GM21619 (cell line): ENCODE data around the gene RPL38.

ENCODE experiments used
- ATAC-seq: cut with Tn5 transposase; IDR thresholded peaks from one replicate; pipeline ENCODE4 v1.9.1; 2021; ENCODE audit not compliant: unreplicated experiment

Gene RPL38

DNA sequence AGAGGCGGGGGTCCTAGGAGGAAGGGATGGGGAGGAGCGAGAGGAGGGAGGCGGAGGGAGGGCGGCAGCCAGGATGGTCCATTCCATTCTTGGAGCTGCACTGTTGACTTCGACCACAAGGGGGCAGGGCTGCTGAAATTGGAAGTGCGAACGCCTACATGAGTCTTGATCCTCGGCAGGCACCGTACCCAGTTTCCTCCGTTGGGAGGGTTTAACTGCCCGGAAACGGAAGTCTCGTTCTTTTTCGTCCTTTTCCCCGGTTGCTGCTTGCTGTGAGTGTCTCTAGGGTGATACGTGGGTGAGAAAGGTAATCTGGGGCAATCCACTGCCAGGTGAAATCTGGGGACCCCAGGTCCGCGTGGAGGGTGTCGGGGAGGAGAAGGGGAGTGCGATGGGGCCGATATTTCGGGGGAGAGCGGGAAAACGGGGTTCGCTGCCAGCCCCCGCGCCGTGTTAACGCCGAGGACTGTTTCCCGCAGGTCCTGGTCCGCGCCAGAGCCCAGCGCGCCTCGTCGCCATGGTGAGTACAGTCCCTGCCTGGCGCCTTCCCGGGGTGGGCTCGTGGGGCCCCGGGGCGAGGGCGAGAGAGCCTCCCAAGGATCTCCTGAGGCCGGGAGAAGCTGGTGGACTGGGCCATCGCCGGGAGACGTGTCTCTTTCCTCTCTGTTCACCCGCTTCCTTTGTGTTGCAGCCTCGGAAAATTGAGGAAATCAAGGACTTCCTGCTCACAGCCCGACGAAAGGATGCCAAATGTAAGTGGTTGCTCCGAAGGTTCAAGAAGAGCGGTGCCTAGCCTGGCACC, at the start of gene RPL38:
TSS of gene RPL38 (plus strand) at position 240 of the 802 bp plus-strand sequence. CDS start at position 518, 278 bp downstream.
- ATAC-seq = peak; percentile 71

DNA sequence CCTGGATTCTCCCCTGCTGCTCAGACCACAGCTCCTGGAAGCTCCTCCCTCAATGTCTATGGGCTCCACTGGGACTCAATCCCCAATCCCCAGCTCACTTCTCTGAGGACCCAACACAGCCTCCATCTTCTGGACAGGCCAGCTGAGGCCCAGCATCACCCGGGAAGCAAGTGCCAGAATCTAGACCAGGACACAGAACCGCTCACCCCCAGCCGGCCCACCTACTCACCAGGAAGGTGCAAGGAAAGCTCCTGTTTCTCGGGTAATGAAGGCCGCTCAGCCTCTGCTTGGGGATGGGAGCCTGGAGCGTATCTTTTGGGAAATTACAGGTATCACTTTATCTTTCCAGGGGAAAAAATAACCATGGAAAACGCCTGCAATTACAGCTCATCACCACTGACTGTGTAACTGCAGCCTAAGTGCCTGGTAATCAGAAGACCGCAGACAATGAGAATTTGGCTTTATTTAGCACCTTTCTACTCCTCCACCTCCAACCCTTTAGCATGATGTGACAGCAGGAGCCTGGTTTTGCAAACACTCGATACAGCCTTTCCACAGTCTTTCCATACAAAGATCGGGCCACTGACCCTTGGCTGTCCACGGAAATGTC, 49.6 kb upstream of the RPL38 start:
- no peak for ATAC-seq

DNA sequence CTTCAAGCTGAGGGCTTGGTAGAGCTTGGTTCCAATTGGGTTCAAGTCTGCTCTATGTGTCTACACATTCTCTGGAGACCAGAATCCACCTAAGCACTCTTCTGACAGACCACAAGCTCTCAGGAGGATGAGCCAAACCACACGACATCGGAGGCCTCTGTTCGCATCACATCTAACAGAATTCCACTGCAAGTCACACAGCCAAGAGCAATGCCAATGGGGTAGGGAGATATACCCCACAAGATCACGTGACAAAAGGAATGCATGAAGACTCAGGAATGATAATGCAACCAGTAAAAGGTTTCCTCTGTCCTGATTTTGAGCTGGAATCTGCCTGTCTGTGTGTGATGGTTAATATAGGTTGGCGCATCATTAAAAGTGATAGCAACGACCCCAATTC, 46.6 kb upstream of the RPL38 start:
- no peak for ATAC-seq

DNA sequence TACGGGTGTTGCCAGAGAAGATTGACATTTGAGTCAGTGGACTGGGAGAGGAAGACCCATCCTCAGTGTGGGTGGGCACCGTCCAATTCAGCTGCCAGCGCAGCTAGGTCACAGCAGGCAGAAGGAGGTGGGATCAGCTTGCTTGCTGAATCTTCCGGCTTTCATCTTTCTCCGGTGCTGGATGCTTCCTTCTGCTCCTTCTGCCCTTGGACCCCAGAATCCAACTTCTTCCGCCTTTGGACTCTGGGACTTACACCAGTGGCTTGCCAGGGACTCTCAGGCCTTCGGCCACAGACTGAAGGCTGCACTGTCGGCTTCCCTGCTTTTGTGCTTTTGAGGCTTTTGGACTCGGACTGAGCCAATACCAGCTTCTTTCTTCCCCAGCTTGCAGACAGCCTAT, 46.1 kb upstream of the RPL38 start:
- no peak for ATAC-seq

DNA sequence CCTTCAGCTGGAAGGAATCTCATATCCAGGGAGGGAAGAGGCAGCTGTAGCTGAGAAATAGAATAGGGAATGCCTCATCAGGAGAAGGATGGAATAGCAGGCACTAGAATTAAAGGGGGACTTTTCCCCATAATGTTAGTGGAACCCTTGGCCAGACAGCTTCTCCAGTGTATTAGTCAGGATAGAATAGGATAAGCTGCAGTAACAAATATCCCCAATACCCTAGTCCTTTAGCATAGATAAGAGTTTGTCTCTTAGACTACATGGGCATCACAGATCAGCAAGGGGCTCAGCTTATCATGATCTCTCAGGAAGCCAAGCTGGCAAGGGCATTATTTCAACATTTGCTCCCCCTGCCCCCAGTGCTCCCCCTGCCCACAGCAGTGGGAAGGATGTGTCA, 44.7 kb upstream of the RPL38 start:
- no peak for ATAC-seq

DNA sequence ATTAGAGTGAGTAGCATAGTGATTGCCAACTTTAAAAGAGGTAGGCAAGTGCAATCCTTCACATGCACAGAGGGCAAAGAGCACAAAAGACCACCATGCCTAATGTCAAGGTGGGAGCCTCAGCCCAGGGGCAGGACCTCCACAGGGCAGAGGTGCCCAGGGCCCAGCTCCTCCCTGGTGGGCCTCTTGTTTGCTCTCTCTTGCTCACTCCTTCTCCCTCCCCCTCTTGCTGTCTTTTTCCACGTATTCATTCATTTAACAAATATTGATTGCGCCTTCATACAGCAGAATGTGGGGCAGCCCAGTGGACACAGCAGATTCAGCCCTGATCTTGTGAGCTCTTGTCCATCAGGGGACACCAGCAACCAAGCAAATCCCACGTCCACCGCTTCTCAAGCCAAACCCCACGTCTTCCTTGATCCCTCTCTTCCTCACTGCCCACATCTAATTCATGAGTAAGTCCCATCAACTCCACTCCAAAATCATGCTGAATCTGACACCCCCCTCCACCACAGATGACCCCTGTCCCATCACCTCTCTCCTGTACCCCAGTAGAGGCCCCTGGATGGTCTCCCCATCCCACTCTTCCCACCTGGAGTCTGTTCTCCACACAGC, 44.1 kb upstream of the RPL38 start:
- ATAC-seq = no peak

DNA sequence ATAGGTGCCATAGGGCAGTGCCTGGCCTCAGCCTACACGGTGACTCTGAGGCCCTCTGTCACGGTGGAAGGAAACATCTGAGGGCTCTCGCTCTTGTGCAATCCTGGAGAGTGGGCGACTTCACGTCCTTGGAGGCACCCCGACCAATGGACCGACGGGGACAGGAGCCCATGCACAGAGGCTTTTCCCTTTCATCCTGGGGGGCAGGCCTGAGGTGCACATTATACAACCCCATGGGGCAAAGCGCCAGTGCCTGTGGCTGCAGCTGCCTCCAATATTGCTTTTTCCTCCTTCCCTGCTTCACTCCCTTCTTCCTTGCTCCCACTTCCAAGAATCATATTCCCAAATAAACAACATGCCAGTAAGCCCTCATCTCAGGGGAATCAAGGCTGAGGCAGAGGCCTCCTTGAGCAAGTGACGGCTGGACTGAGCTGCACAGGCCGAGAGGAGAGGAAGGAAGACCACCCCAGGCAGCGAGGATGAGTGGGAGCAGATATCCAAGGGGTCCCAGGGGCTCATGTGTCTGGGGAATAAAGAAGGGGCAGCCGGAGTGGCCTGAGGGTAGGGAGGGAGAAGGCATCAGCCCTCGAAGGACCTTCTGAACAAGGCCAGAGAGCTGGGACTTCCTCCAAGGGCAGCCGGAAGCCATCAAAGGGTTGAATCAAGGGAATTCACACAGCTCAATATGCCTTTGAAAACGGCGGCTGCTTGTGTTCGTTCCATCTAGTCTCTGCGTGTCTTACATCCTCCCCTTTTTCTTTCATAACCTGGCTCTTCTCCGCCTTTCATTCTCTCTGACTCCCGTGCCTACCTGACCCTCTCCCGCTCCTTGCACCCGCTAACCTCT, 42.6 kb upstream of the RPL38 start:
- no peak for ATAC-seq

DNA sequence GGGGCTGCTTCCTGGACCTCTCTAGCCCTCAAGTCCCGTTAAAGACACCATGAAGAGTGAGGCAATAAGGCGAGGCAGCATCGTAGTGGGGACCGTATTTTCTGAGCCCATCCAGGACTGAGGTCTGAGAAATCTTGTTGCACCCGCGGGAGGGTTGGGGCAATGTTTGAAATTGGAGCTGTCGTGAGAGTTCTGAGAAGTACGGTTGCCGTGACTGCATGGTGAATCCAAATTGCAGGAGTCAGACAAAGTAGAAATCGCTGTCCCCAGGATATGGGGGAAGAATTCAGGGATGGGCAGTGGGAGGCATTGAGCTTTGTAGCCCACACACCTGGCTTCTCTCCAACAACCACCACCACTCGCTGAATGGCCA, 42.0 kb upstream of the RPL38 start:
- ATAC-seq = no peak

DNA sequence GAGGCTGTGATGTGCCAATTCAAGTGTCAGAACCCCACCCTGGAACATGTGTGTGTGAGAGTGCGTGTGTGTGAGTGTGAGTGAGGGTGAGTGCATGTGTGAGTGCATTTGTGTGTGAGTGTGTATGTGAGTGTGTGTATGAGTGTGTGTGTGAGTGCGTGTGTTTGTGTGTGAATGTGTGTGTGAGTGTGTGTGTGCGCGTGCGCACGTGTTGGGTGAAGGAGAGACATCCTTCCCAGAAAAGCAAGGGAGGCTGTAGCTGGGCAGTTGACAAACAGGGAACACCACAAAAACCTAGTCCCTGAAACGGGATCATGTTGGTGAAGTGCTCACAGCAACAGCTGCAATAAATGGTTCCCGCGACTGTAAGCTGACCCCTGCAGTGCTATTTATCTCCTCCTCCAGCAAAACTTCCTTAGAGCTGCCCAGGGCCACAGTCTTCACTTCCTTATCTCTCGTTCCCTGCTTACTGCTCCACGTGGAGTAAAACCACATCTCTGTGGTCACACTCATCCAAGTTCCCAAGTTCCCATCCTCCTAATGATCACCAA, 40.1 kb upstream of the RPL38 start:
- ATAC-seq = no peak

DNA sequence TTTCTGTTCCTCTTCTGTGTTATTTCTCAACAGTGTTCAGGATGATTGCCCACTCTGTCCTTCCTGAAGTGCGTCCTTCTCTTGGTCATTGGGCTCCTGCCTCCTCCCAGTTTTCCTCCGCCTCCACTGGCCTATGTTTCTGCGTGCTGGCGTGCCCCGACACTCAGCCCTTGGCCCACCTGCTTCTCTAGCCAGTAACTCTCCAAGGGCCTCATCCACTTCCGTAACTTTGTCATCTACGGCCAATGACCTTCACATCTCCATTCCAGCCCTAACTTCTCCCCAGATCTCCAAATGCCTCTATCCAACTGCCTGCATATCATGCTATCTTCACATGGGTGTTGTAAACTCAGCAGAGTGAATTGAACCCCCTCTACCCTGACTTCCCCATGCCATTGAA, 39.6 kb upstream of the RPL38 start:
- no peak for ATAC-seq

DNA sequence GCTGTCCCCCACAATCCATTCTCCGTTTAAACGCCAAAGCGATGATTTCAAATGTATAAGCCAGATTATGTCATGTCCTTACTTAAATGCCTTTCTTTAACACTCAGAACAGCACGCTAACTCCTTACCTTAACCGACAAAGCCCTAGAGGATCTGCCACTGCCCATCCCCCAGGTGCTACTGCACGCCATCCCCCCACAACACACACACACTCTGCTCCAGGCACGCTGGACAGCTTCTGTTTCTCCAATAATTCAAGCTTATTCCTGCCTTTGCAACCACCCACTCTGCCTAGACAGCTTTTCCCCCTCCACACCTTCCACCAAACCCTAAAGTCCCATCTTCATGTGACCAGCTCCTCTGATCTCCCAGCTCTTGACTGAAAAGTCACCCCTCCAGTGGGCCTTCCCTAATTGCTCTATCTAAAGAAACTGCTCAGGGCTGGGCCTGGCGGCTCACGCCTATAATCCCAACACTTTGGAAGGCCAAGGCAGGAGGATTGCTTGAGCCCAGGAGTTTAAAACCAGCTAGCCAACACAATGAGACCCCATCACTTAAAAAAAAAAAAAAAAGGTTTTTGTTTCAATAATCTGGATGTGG, 38.9 kb upstream of the RPL38 start:
- ATAC-seq = no peak

DNA sequence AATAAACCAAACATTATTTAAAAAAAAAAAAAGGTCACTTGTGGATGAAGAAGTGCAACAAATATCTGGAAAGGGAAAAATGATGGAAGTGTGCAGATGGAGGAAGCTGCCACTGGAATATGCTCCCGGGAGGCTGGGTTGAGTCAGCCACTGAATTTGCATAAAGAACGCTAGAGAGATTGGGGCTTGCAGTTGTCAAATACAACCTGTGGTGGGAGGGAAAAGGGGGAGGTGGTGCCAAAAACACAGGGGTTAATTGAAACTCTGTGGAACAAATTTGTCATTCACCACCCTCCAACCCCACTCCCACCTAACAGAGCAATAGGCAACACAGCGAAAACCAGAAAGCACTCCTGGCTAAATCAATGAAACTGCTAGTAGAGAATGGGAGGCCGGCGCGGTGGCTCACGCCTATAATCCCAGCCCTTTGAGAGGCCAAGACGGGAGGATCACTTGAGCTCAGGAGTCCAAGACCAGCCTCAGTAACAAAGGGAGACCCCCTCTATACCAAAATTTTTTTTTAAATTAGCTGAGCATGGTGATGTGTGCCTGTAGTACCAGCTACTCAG, 37.6 kb upstream of the RPL38 start:
- ATAC-seq = no peak

DNA sequence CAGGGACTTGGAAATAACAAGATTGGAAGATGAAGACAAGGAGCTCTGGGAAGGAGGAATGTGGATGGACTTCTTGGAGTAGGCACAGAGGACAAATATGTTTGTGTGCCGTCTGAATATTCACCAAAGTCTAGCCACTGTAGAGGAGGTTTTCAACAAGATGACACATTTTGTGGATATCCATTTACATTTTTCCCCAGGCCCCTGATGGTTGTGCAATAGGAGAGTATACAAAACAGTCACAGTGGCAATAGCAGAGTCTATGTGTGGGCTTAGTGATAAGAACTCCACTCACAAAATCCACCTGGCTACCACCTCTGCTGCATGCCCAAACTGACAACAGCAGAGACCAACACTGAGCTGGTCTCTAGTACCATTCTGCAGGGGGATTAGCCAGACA, 32.6 kb upstream of the RPL38 start:
- ATAC-seq = no peak

DNA sequence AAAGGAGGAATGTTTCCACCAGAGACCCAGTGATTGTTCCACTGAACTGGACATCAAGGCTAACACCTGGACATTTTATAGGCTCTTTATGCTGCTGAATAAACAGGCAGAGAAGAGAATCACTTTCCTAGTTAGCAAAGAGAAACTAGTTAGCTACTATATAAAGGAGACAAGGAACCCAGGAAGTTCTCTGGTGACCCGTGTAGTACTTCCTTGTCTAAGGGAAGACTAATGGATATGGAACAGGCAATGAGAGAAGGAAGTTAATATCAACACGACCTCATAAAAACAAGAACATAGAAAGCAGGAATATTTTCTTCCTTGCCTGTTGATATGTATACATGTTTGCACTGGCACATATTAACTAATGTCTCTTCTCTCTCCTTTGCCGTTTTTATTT, 30.8 kb upstream of the RPL38 start:
- no peak for ATAC-seq

DNA sequence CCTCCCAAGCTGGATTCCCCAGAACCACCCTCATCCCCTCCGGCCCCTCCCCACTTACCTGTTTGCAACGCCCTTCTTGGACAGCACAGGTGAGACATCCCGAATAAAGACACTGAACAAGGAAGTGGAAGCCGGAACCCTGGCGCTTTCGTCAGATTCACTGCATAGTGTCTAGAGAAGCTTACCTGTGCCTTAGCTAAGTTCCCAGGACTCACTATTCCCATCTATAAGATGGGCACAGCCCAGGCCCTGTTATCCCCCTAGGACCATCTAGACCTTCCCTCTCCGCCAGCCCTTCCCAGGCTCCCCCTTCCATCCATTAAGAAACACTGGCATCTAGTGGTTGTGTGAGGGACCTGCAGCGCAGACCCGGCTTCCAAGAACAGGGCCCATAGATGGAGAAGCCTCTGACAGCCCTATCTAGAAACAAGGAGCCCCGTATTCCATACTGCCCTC, 26.9 kb upstream of the RPL38 start:
- no peak for ATAC-seq

DNA sequence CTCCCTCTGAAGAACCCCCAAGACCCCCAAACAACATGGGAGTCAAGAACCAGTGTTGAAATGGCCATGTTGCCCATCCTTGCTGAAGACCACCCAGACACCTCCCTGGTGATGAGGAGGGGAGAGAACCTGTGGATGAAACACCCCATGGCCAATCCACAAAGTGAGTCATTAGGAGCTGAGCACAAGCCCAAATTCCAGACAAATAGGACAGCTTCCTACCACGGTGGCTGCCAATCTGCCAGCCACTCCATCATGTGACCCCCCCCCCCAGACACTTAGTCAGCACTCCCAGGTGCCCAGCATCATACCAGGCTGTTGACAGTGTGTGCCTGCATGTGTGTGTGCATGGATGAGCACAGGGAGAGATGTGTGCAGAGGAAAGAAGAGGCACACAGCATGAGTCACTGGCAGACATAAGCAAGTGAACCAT, 26.4 kb upstream of the RPL38 start:
- ATAC-seq = no peak

DNA sequence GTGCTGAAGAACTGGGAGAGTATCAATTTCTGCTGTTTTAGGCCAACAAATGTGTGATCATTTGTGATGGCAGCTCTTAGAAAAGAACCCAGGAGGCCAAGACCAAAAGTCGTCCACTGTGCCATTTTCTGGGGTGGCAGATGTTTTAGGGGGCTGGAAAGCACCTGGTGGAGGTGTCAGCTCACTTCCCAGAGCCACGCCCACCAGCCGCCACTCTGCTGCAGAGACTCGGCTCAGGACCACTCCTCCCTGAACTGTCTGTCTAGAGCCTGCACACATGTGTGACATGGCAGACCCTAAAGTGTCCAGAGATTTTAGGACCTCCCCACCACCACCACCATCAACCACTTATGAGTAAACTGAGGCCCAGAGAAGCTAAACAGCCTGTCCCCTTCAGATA, 23.9 kb upstream of the RPL38 start:
- ATAC-seq = no peak

DNA sequence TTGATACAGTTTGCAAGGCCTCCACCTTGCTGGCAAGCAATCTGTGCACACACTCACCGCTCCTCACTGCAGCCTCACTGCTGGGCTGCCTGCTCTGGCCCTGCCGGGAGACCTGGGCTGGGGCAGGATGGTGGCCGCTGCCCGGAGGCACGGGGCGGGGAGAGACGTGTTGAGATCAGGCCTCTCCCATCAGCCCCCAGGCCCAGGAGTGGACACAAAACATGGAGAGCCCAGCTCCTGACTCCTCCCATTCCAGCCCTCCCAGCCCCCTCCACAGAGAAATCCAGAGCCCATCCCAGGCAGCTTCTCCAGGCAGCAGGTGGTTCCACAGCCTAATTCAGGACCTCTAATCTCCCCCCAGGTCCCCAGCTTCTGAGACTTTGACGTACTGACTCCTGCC, 23.1 kb upstream of the RPL38 start:
- no peak for ATAC-seq

DNA sequence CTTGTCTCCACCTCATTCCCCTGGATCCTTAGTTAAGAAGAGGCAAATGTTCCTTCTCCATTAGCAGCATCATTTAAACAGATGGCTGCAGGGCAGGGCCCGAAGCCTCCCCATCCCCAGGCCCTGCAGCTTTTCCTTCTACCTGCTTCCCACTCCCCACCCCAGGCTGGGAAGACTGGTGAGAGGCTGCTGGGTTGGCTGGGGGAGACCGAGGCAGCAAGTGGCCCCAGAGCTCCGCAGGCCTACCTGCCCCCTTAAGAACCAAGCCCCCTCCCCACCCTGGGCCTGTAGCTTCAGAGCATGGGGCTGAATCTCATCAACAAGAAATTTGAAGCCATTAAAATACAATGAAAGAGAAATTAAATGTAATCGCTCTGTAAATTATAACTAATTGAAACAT, 22.1 kb upstream of the RPL38 start:
- ATAC-seq = no peak

DNA sequence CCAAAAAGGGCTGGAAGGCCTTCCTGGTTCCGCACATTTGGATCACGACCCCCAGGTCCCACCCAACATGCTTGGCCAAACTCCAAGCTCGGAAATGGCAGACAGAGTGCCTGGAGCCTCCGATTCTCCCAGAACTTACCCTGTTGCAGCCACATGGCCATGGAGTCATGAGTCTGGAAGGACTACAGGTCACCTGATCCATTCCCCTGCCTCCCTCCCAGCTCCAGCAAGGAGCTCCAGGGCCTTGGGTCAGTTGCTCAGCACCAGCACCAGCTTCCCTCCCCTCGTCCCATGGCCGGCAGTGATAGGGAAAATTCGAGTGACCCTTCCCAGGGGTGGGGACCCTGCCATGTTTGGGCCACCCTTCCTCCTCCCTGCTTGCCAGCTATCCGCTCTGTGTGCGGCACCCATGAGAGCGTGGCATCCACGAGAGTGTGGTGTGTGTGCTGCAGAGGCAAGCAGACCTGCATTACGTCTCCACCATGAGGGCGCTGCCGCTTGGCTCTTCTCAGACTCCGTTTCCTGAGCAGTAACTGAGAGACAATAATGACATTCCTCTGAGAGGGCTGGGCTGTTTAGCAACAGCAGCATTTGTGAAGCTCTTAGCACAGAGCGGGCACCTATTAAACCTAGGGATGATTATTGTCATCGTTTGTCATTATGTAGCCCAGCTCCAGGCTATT, 21.3 kb upstream of the RPL38 start:
- no peak for ATAC-seq
